IMR-90 (cell line): ENCODE results near the gene ILRUN. TPM values are rescaled to one million over a fixed set of nuclear protein-coding genes. Genes with fewer than 3 reads are reported as not detected.

Experiments used
- ATAC-seq: fragments of 200-7000 bp; cut with Tn5 transposase; 2 replicates; pipeline ENCODE4 v1.9.1; 2020; ENCODE audit warnings: low read depth, mild to moderate bottlenecking, moderate library complexity
- BruUV-seq: library from RNA; stranded (reverse); fragments of 400-500 nt; replicated peaks from 2 replicates; lab custom pipeline; 2021; lab: Mats Ljungman, UMichigan
- CTCF ChIA-PET: fragments of 300-600 bp; formaldehyde crosslinking; extraction: SDS; loops from one replicate; lab custom pipeline; 2021; ENCODE audit warnings: antibody characterized with exemption; lab: Yijun Ruan, JAX
- POLR2A ChIA-PET: fragments of 300-600 bp; sonication (Branson Sonifier 250); formaldehyde crosslinking; loops from one replicate; lab custom pipeline; 2022; ENCODE audit warnings: antibody characterized with exemption; ENCODE audit not compliant: unreplicated experiment; lab: Charles Lee
- DNase-seq: peaks from one replicate; pipeline ENCODE4 v3.0.0; 2013
- H2AFZ ChIP-seq: replicated peaks from 2 replicates; pipeline ENCODE3; 2013; ENCODE audit warnings: low read length, mild to moderate bottlenecking; ENCODE audit not compliant: poor library complexity
- H2AK5ac ChIP-seq: 2 replicates; pipeline ENCODE4 v1.6.1; 2013; ENCODE audit warnings: low read depth, low read length, inconsistent platforms
- H2AK9ac ChIP-seq: replicated peaks from 2 replicates; pipeline ENCODE3; 2013; ENCODE audit warnings: mild to moderate bottlenecking, low read depth, low read length, moderate library complexity; ENCODE audit not compliant: poor library complexity
- H2BK120ac ChIP-seq: 2 replicates; pipeline ENCODE4 v1.6.1; 2013; ENCODE audit warnings: low read depth, low read length, inconsistent platforms
- H2BK15ac ChIP-seq: 3 replicates; pipeline ENCODE4 v1.6.1; 2013; ENCODE audit warnings: low read depth, low read length, inconsistent platforms
- H2BK20ac ChIP-seq: 2 replicates; pipeline ENCODE4 v1.6.1; 2013; ENCODE audit warnings: low read depth, mild to moderate bottlenecking, inconsistent platforms, low read length, moderate library complexity
- H2BK5ac ChIP-seq: 2 replicates; pipeline ENCODE4 v1.6.1; 2013; ENCODE audit warnings: mild to moderate bottlenecking, low read depth, low read length, inconsistent platforms; ENCODE audit not compliant: poor library complexity, severe bottlenecking
- H3K14ac ChIP-seq: replicated peaks from 2 replicates; pipeline ENCODE4 v1.6.1; 2013; ENCODE audit warnings: low read depth, low read length, inconsistent platforms
- H3K18ac ChIP-seq: 2 replicates; pipeline ENCODE4 v1.6.1; 2013; ENCODE audit warnings: low read depth, low read length, control low read depth
- H3K23ac ChIP-seq: 2 replicates; pipeline ENCODE4 v1.6.1; 2013; ENCODE audit warnings: low read depth, low read length, inconsistent platforms
- H3K27ac ChIP-seq: 2 replicates; pipeline ENCODE4 v1.5.1; 2013; ENCODE audit warnings: mild to moderate bottlenecking, control low read depth, low read length; ENCODE audit not compliant: insufficient read depth
- H3K27me3 ChIP-seq: 2 replicates; pipeline ENCODE4 v1.6.1; 2013; ENCODE audit warnings: low read length; ENCODE audit not compliant: control insufficient read depth, insufficient read depth
- H3K36me3 ChIP-seq: 2 replicates; pipeline ENCODE4 v1.6.1; 2013; ENCODE audit warnings: low read length, mixed read lengths; ENCODE audit not compliant: control insufficient read depth, insufficient read depth
- H3K4ac ChIP-seq: 2 replicates; pipeline ENCODE4 v1.6.1; 2013; ENCODE audit warnings: low read depth, low read length, inconsistent platforms
- H3K4me1 ChIP-seq: 2 replicates; pipeline ENCODE4 v1.6.1; 2013; ENCODE audit warnings: low read length, mixed read lengths; ENCODE audit not compliant: control insufficient read depth, insufficient read depth
- H3K4me2 ChIP-seq: 2 replicates; pipeline ENCODE4 v1.6.1; 2013; ENCODE audit warnings: low read depth, mild to moderate bottlenecking, control low read depth, low read length, moderate library complexity
- H3K4me3 ChIP-seq: 2 replicates; pipeline ENCODE4 v1.5.1; 2013; ENCODE audit warnings: low read depth, mild to moderate bottlenecking, control low read depth, low read length, moderate library complexity; ENCODE audit not compliant: insufficient read depth
- H3K56ac ChIP-seq: 2 replicates; pipeline ENCODE4 v1.6.1; 2013; ENCODE audit warnings: low read length, inconsistent platforms; ENCODE audit not compliant: insufficient read depth; ENCODE audit errors: extremely low read depth
- H3K79me1 ChIP-seq, 2 experiments: 2 replicates each; pipeline ENCODE4 v1.6.1; 2013; ENCODE audit warnings: low read length in 2 of 2, inconsistent platforms in 1 of 2, low read depth in 1 of 2
- H3K9ac ChIP-seq: 2 replicates; pipeline ENCODE4 v1.6.1; 2013; ENCODE audit warnings: low read depth, low read length, control low read depth
- H3K9me1 ChIP-seq: 2 replicates; pipeline ENCODE4 v1.6.1; 2013; ENCODE audit warnings: low read length, inconsistent platforms; ENCODE audit not compliant: insufficient read depth
- H3K9me3 ChIP-seq: 2 replicates; pipeline ENCODE4 v1.6.1; 2013; ENCODE audit warnings: low read length; ENCODE audit not compliant: control insufficient read depth, insufficient read depth
- H4K20me1 ChIP-seq: 2 replicates; pipeline ENCODE4 v1.6.1; 2013; ENCODE audit warnings: low read length, inconsistent platforms; ENCODE audit not compliant: insufficient read depth
- H4K5ac ChIP-seq: 2 replicates; pipeline ENCODE4 v1.6.1; 2013; ENCODE audit warnings: mild to moderate bottlenecking, low read depth, low read length, control low read depth
- H4K8ac ChIP-seq, 2 experiments: 2 replicates each; pipeline ENCODE4 v1.6.1; 2013; ENCODE audit warnings: low read depth in 2 of 2, low read length in 2 of 2, control low read depth in 1 of 2, inconsistent platforms in 1 of 2
- H4K91ac ChIP-seq: 2 replicates; pipeline ENCODE4 v1.6.1; 2013; ENCODE audit warnings: low read depth, low read length, inconsistent platforms; ENCODE audit not compliant: insufficient read depth
- FOS ChIP-seq: fragments of 150-350 bp; IDR thresholded peaks from 2 replicates; pipeline ENCODE4 v1.6.1; 2016; ENCODE audit warnings: low read depth, low read length
- SMC3 ChIP-seq: fragments of 150-350 bp; IDR thresholded peaks from 2 replicates; pipeline ENCODE4 v1.6.1; 2016; ENCODE audit warnings: low read depth, mild to moderate bottlenecking, antibody characterized with exemption, low read length, moderate library complexity
- USF2 ChIP-seq: fragments of 150-350 bp; IDR thresholded peaks from 2 replicates; pipeline ENCODE4 v1.6.1; 2017; ENCODE audit warnings: mild to moderate bottlenecking, antibody characterized with exemption, low read length, low read depth
- WGBS, 2 experiments: methylation state at CpG; one replicate each; pipeline versions ENCODE4 v1.1.5 to v1.1.7; 2013; ENCODE audit warnings: missing lambda C conversion rate in 2 of 2; ENCODE audit not compliant: insufficient read length in 1 of 2; ENCODE audit errors: extremely low coverage in 2 of 2; 5-methylcytosine and 5-hydroxymethylcytosine counted together
- dilution Hi-C: fragments of 300-500 bp; cut with HindIII; formaldehyde crosslinking; loops from one replicate; pipeline ENCODE4 v1.14.3; 2018; ENCODE audit warnings: low sequenced_read_pairs; ENCODE audit not compliant: unreplicated experiment
- in situ Hi-C: fragments of 300-500 bp; cut with MboI; formaldehyde crosslinking; loops from 3 replicates; pipeline ENCODE4 v1.14.3; 2019; ENCODE audit warnings: low sequenced_read_pairs, inconsistent platforms, mixed read lengths
- intact Hi-C: fragments of 100-400 bp; cut with micrococcal nuclease; formaldehyde crosslinking; loops from 2 replicates; pipeline ENCODE4 v1.10.0; 2022
- polyA plus RNA-seq, 3 experiments: library from polyadenylated mRNA; depleted of rRNA; stranded (reverse); fragments of >200 nt; gene quantifications; 2 replicates each; pipeline ENCODE4 v1.2.3, GENCODE V29; 2012; ENCODE audit warnings: low replicate concordance in 1 of 3
- total RNA-seq: library from RNA; depleted of rRNA; stranded (reverse); fragments of >200 nt; gene quantifications from 2 replicates; pipeline ENCODE4 v1.2.3, GENCODE V29; 2012

Gene ILRUN
- total and polyA plus RNA-seq, 2 of the 4 experiments (the other 2 are of a cell fraction): 25.4 to 29.9 TPM

- WGBS, 2 experiments: no CpG with 5 or more reads among the region's 5 CpGs
- Histone ChIP-seq H3K9me3 (no peaks in the 10 kb centered on the region), H4K8ac (no peak overlapping the region; a peak in 1 of 4 replicates), H3K14ac (no peak overlapping the region), H3K9me1 (no peaks in the 10 kb centered on the region), H3K23ac (no peak overlapping the region), H3K79me1 (no peaks in the 10 kb centered on the region), H3K4me1 (peaks cover 2% of the 10 kb centered on the region; the same call in 1 of the 2 replicates), H4K5ac (no peak overlapping the region), H2BK15ac (no peak overlapping the region), H3K4me3 (no peak overlapping the region), H2BK20ac (no peak overlapping the region), H4K91ac (no peak overlapping the region), H3K9ac (no peak overlapping the region), H3K4ac (no peak overlapping the region), H2AK9ac (no peak overlapping the region), H3K4me2 (no peak overlapping the region), H2BK5ac (no peak overlapping the region), H2AK5ac (no peak overlapping the region), H3K36me3 (no peaks in the 10 kb centered on the region), H3K18ac (no peak overlapping the region; the same call in 1 of the 2 replicates), H3K56ac (no peak overlapping the region), H4K20me1 (no peaks in the 10 kb centered on the region), H2BK120ac (no peak overlapping the region), H3K27ac (no peak overlapping the region), H2AFZ (peak overlapping the region; percentile 77), H3K27me3 (no peaks in the 10 kb centered on the region)
- intact Hi-C loops (no loop called here), in situ Hi-C loops (no loop called here), dilution Hi-C loops (no loop called here)
- BruUV-seq: no TSS peak
- DNase-seq: peak; percentile 83
- TF ChIP-seq SMC3 (no peak), FOS (no peak), USF2 (peak; percentile 65)
- CTCF ChIA-PET: no interaction called here
- ATAC-seq: peak; percentile 94
- POLR2A ChIA-PET: no interaction called here
Observed at GRCh38 chr6:34709386-34709785, 12.8 kb upstream of the ILRUN start.
